ENCODE data around the gene ACAD8.

The ACAD8 gene

DNA sequence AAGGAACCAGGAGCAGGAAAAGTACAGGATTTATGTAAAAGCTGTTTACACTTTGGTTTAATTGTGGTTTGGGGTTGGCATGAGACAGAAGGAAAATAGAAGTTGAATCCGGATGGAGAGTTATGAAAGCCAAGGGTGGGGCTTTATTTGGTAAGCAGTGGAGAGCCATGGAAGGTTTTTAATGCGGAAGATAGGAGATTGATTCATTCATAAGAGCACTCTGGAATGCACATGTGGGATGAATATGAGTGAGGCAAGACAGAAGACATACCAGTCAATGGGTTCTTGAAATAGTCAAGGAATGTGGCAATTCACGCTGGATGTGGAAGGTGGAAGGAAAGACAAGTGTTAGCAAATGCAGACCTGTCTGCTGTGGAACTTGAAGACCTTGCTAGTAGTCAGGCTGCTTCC lies 13.5 kb downstream of the ACAD8 start:
- H3K4me3 ChIP-seq (ENCODE audit: low read length) = no peak overlapping the region
- TF ChIP-seq, protein P1, sequence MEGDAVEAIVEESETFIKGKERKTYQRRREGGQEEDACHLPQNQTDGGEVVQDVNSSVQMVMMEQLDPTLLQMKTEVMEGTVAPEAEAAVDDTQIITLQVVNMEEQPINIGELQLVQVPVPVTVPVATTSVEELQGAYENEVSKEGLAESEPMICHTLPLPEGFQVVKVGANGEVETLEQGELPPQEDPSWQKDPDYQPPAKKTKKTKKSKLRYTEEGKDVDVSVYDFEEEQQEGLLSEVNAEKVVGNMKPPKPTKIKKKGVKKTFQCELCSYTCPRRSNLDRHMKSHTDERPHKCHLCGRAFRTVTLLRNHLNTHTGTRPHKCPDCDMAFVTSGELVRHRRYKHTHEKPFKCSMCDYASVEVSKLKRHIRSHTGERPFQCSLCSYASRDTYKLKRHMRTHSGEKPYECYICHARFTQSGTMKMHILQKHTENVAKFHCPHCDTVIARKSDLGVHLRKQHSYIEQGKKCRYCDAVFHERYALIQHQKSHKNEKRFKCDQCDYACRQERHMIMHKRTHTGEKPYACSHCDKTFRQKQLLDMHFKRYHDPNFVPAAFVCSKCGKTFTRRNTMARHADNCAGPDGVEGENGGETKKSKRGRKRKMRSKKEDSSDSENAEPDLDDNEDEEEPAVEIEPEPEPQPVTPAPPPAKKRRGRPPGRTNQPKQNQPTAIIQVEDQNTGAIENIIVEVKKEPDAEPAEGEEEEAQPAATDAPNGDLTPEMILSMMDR (conservative IDR thresholded peaks at IDR 0.05; ENCODE audit: low read length) = no peak
- DNase-seq (ENCODE audit: low read depth) = peak; percentile 97

DNA sequence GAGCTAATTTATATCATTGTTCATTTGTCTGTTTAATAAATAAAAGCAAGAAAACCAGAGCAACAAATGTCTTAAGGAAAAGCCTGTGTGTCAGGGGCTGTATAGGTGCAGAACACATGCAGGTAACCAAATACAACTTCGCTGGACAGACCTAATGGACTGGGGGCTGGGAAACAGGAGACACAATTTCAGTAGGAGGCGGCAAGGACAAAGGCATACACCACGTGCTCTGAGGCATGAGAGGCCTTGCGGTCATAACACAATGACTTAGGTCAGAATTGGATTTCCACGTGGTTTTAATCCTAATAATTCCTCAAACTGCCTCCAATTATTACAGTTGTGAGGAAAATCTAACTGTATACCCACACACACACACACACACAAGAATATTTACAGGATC lies 14.1 kb downstream of the ACAD8 start:
- no peak for DNase-seq (ENCODE audit: low read depth)
- TF ChIP-seq, protein P1 (conservative IDR thresholded peaks at IDR 0.05; ENCODE audit: low read length) = no peak
- no peak overlapping the region for H3K4me3 ChIP-seq (ENCODE audit: low read length)

DNA sequence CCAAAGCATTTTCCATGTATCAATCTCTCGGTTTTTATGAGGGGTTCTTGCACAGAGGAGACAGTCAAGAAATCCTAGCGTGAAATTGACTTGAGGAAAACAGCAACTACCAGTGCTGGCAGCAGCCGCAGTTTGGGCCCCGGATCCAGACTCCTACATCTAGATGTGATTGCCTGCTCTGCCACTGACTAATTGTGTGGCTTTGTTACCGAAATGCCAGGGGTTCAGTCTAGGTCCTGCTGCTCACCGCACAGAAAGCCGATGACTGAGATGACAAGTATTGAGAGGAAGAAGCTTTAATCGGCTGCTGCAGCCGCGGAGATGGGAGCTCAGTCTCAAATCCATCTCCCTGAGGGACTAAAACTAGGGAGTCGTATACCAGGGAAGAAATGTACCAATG lies 14.6 kb downstream of the ACAD8 start:
- no peak for DNase-seq (ENCODE audit: low read depth)
- H3K4me3 ChIP-seq (ENCODE audit: low read length) = no peak overlapping the region
- TF ChIP-seq, protein P1 (conservative IDR thresholded peaks at IDR 0.05; ENCODE audit: low read length) = no peak

DNA sequence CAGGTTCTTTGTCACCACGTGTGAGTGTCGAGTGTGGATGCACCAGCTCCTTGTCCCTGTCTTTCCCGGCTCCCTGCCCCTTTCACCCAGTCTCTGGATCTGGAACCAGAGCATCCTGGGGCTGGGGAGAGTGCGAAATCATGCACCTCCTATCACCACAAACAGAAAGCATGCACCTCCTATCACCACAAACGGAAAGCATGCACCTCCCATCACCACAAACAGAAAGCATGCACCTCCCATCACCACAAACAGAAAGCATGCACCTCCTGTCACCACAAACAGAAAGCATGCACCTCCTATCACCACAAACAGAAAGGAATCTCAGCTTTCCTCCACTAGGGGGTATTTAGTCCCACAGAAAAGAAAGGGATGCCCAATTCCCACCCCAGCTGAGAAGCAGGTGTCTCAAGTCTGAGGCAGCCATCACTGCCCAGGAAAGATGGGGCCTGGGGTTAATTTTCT lies 16.9 kb downstream of the ACAD8 start:
- TF ChIP-seq, protein P1 (conservative IDR thresholded peaks at IDR 0.05; ENCODE audit: low read length) = peak; percentile 31
- DNase-seq (ENCODE audit: low read depth) = peak; percentile 16
- H3K4me3 ChIP-seq (ENCODE audit: low read length) = no peak overlapping the region

DNA sequence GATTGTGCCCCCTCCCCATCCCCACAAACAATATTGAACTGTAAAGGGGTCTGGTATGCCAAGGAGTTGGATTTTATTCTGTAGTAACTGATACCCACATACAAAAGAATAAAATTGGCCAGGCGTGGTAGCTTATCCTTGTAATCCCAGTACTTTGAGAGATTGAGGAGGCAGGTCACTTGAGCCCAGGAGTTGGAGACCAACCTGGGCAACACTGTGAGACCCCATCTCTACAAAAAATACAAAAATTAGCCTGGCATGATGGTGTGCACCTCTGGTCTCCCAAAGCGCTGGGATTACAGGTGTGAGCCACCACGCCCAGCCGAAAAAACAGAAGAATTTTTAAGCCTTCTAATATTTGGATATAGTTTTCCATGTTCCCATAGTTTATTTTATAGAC lies 18.6 kb downstream of the ACAD8 start:
- DNase-seq (ENCODE audit: low read depth) = no peak
- no peak overlapping the region for H3K4me3 ChIP-seq (ENCODE audit: low read length)
- TF ChIP-seq, protein P1 (conservative IDR thresholded peaks at IDR 0.05; ENCODE audit: low read length) = no peak

DNA sequence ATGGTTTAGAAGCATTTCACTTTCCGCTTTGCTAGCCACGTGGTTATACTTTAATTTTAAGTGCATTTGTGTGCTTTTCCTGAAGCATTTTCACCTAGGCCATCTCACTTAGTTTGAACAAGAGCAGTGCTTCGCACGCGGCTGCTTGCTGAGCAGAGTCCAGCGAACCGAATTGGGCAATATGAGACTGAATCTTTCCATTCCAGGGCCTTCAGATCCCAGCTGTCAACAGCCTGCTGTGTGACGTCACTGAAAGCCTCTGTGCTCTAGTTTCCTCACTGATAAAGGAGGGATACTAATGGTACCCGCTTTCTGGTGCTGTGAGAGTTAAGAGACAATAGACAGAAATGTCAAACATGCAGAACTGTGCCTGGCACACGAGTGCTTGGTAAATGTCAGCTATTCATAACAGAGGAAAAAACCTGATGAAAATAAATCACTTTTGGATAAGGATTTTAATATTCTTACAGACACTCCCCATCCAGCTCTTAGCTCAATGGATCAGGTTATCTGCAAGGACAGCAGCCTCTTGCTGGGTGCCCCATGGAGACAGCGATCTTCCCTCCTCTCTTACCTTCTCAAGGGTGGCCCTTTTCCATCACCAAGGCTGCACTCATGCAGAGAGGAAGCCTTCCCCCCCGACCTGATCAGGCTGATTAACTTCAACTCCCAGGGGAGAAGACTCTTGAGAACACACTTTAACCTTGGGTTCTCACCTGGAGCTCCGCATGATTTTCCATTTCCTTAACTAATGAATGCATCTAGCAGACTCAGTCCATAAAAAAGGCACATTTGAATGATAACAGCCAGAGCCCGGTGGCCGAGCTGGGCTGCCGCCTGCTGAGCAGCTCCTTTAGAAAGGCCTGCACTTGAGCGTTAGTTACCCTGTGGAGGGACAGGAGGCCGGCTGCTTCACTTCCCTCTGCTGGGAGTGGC lies 19.3 kb downstream of the ACAD8 start:
- peak; percentile 48 for DNase-seq (ENCODE audit: low read depth)
- TF ChIP-seq, protein P1 (conservative IDR thresholded peaks at IDR 0.05; ENCODE audit: low read length) = no peak
- no peak overlapping the region for H3K4me3 ChIP-seq (ENCODE audit: low read length)

DNA sequence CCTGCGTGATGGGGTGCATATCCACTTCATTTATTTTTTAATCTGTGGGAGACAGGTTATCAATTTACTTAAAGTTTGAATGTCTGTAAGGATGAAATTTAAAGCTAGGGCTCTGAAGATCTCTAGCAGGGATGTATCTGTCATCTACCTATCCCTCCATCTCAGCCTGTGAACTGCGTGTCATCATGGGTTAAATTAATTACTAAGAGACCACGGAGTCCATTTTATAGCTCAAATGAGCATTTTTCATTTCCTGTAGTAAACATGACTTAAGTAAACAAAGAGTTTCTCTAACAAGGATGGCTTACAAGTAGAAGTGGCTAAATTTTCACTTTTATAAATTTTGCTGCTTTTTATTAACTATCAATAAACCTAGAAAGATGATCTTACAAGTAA lies 19.9 kb downstream of the ACAD8 start:
- TF ChIP-seq, protein P1 (conservative IDR thresholded peaks at IDR 0.05; ENCODE audit: low read length) = no peak
- no peak for DNase-seq (ENCODE audit: low read depth)
- H3K4me3 ChIP-seq (ENCODE audit: low read length) = no peak overlapping the region

Measured in AG10803 (cell line).